SIG-M5 treated with dmso at 0.1 percent for 504 hours (cell line): ENCODE measurements around the gene TYRP1.

ENCODE experiments used
- DNase-seq: peaks from one replicate; lab custom pipeline; 2025; ENCODE audit not compliant: unreplicated experiment; lab: John Stamatoyannopoulos, UW

The TYRP1 gene

GRCh38 chr9:12696931-12697622 is 3.9 kb downstream of the TYRP1 start:
- DNase-seq, result no peak

GRCh38 chr9:12697719-12698118 is 4.5 kb downstream of the TYRP1 start:
- no peak for DNase-seq

DNA sequence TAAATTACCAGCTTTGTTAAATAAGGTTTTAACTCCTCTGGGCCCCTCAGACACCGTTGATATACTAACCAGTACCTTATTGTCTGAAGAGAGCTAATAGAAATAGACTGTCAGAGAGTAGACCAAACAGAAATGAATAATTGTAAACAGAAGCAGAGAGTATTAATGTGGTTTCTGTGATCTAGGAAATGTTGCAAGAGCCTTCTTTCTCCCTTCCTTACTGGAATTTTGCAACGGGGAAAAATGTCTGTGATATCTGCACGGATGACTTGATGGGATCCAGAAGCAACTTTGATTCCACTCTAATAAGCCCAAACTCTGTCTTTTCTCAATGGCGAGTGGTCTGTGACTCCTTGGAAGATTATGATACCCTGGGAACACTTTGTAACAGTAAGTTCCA is 5.1 kb downstream of the TYRP1 start:
- no peak for DNase-seq

- DNase-seq, result no peak
Observed at GRCh38 chr9:12698986-12699385, 5.8 kb downstream of the TYRP1 start.

GRCh38 chr9:12699529-12699928 is 6.3 kb downstream of the TYRP1 start:
- DNase-seq, result no peak

DNA sequence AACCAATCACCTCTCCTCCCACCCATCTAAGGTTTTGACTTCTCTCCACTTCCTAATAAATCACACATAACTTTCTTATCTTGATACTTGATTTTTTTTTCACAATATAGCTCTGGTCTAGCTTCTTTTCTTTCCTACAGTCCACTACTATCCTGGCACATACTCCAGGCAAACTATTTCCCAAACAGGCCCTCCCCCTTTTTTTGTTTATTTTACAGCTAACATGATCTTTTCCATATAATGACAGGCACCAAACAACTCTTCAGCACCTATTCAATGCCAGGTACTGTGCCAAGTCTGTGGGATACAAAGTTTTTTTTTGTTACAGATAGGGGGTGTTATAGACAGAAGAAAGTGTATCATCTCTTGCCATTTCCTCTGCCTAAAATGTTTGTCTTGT is 7.9 kb downstream of the TYRP1 start:
- no peak for DNase-seq

DNA sequence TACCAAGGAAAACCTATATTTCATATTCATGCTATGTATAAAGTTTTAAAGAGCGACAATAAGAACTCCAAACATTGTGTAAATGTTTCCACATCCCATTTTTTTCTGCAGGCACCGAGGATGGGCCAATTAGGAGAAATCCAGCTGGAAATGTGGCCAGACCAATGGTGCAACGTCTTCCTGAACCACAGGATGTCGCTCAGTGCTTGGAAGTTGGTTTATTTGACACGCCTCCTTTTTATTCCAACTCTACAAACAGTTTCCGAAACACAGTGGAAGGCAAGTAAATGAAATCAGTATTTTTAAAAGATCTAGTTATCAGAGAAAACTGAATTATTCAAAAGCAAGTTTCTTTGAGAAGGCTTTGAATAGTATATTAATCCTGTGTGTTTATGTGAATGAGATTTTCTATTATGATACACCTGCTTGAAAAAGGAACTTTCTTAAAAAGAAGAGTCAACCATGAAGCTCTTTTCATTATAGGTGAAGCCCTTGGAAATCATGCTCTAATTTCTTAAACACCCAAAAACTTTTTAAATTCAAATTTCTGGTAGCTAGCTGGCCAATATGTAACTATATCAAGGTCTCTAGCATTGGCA is 9.1 kb downstream of the TYRP1 start:
- peak; percentile 14 for DNase-seq

DNA sequence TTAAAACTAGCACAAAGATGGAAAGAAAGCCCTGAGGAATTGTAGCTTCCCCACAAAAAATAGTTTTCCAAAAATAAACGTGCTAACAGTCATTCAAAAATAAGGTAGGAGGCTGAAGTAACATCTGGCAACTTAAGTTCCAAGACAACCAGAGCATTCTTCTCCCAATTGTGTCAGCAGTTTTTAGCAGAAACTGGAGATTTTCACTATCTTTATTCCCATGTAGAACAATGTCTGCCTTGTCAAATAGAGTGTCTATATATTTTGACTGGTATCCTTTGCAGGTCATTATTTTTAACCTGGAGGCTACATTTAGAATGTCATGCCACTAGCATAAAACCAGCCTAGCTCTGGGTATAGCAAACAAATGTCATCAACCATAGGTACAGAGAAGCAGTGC is 10.8 kb downstream of the TYRP1 start:
- DNase-seq, result no peak

DNA sequence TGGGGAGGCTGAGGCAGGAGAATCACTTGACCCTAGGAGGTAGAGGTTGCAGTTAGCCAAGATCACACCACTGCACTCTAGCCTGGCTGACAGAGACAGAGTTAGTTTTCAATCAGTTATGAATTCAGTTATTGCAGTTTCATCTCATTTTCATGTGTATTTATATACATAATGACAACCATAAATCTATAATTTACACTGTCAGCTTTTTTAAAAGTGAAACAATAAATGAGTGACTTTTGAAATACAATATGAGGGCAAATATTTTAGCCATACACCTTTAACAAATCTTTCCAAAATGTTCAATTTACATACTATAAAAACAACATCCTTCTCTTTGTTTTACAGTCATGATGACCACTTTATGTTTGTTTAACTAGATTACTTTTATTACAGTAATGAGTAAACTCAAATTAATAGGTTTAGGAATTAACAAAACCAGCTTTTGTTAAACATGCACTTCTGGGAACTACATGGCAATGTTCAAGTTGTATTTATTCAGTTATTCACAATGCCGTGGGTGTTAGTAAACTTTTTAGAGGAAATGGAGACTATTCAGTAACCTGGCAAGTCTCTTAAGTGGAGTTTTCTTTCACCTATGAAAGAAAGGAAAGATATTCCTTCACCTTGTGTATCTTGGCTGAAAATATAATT is 12.7 kb downstream of the TYRP1 start:
- DNase-seq, result no peak

- DNase-seq, result no peak
Observed at GRCh38 chr9:12708562-12709298, 15.5 kb downstream of the TYRP1 start.

DNA sequence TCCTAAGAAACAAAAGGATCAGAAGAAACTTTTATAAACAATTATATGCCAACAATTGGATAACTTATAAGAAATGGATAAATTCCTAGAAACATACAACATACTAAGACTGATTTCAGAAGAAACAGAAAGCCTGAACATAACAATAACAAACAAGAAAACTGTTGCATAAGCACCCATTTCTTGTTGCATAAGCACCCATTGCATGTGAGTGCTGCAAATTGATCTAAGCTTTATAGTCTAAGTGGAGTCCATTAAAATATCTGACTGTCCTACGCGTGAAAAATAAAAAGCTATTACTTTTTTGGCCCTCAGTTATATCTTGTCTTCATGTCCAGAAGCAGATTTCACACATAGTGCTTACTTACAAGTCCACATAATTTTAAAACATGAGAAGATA is 19.3 kb downstream of the TYRP1 start:
- DNase-seq, result no peak

GRCh38 chr9:12715268-12715667 is 22.1 kb downstream of the TYRP1 start:
- DNase-seq, result no peak

GRCh38 chr9:12716823-12717600 is 23.8 kb downstream of the TYRP1 start:
- DNase-seq, result no peak

DNA sequence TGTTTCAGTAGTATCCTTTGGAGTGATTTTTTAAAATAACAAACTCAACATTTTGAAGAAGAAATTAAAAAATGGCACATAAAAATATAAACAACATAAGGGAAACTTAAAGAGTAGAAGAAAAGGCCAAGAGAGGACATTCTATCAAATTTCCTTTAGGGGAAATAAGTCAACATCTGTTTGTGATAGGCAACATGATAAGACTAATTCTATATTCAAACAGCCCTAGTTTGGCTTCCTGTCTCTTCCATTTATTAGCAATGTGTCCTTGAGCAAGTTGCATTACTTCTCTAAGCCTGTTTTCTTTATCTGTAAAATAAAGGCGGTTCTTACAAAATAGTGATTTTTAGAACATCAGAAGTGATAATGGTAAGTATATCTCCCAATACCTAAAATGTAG is 24.7 kb downstream of the TYRP1 start:
- DNase-seq, result no peak

DNA sequence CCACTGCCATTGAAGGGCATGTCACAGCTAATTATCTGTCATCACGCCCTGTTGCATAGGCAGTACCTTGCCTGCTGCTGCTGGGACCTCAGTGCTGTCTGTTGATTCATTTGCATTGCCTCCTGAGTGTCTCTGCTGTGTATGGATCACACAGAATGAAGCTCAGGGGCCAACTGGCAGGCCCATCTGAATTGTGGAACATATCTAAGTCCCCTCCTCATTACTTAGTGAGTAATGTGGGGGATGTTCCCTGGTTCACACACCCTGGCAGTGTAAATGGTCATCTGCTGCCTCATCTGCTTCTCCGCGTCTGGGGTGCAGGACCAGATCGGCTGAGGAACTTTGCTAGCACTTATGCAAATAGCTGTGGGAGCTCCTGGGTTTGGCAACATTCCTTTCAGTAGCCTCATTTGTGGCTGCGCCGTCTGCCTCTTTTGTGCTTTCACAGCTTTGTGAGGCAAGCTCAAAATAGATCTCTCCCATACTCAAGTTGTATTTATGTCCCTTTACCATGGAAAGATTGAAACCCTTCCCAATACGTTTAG is 25.4 kb downstream of the TYRP1 start:
- DNase-seq, result no peak

- peak; percentile 14 for DNase-seq
Observed at GRCh38 chr9:12719431-12719830, 26.2 kb downstream of the TYRP1 start.

GRCh38 chr9:12720551-12720950 is 27.4 kb downstream of the TYRP1 start:
- DNase-seq, result no peak

- no peak for DNase-seq
Observed at GRCh38 chr9:12722131-12722530, 28.9 kb downstream of the TYRP1 start.

DNA sequence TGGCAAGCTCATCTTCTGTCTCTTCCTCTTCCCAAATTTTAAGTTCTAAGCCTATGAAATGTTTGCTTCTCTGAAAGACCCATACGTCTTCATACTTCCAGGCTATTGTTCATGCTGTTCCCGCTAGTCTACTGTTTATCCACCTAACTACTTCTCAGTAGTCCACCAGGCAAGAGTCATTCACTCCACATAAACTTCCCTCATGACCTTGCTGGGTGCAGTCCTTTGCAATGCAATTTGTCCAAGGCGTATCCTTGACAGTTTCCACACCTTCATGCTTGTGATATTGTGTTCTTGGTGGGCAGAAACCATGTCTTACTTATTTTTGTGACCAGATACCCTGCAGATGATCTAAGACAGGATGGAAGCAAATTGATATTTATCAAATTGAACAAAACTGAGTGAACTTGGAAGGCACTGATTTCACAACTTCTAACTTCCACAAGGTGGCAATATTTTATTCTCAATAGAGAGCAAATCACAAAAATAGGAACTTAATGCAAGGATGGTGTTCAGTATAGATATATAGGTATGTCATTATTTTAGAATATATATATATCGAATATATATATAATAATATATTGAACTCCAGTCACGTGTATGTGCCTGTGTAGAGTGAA is 30.3 kb downstream of the TYRP1 start:
- no peak for DNase-seq

- no peak for DNase-seq
Observed at GRCh38 chr9:12726795-12727194, 33.6 kb downstream of the TYRP1 start.
